A673 (cell line): ENCODE data around the gene NGEF.

ENCODE experiments used
- EZH2 ChIP-seq: fragments of 200-600 bp; sonication (generic); IDR thresholded peaks from 2 replicates; pipeline ENCODE4 v1.6.1; 2017; ENCODE audit warnings: borderline replicate concordance, low read depth, mild to moderate bottlenecking, mixed read lengths, antibody characterized with exemption, low read length; ENCODE audit not compliant: poor library complexity, severe bottlenecking
- TF ChIP-seq, protein P1 (sequence below): fragments of 300-800, 200-600 bp; sonication (generic); conservative IDR thresholded peaks from 2 replicates; pipeline ENCODE4 v1.5.1; 2017; ENCODE audit warnings: low read depth, mild to moderate bottlenecking, antibody characterized with exemption, low read length, moderate library complexity, mixed read lengths

- TF ChIP-seq, protein P1, sequence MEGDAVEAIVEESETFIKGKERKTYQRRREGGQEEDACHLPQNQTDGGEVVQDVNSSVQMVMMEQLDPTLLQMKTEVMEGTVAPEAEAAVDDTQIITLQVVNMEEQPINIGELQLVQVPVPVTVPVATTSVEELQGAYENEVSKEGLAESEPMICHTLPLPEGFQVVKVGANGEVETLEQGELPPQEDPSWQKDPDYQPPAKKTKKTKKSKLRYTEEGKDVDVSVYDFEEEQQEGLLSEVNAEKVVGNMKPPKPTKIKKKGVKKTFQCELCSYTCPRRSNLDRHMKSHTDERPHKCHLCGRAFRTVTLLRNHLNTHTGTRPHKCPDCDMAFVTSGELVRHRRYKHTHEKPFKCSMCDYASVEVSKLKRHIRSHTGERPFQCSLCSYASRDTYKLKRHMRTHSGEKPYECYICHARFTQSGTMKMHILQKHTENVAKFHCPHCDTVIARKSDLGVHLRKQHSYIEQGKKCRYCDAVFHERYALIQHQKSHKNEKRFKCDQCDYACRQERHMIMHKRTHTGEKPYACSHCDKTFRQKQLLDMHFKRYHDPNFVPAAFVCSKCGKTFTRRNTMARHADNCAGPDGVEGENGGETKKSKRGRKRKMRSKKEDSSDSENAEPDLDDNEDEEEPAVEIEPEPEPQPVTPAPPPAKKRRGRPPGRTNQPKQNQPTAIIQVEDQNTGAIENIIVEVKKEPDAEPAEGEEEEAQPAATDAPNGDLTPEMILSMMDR = peak; percentile 99
- TF ChIP-seq EZH2 = no peak
Observed at GRCh38 chr2:233053928-233054784, 41.1 kb upstream of the NGEF start.
